ENCODE data around the gene NRTN. TPM values are rescaled to one million over a fixed set of nuclear protein-coding genes. Genes with fewer than 3 reads are reported as not detected.

NRTN gene
- polyA plus RNA-seq, 1 experiment: 0.22 TPM

- no peak for DNase-seq (ENCODE audit: low read depth)
- ChIA-PET POLR2A (no interaction called here), CTCF (no interaction called here)
- TF ChIP-seq, protein P1, sequence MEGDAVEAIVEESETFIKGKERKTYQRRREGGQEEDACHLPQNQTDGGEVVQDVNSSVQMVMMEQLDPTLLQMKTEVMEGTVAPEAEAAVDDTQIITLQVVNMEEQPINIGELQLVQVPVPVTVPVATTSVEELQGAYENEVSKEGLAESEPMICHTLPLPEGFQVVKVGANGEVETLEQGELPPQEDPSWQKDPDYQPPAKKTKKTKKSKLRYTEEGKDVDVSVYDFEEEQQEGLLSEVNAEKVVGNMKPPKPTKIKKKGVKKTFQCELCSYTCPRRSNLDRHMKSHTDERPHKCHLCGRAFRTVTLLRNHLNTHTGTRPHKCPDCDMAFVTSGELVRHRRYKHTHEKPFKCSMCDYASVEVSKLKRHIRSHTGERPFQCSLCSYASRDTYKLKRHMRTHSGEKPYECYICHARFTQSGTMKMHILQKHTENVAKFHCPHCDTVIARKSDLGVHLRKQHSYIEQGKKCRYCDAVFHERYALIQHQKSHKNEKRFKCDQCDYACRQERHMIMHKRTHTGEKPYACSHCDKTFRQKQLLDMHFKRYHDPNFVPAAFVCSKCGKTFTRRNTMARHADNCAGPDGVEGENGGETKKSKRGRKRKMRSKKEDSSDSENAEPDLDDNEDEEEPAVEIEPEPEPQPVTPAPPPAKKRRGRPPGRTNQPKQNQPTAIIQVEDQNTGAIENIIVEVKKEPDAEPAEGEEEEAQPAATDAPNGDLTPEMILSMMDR (IDR thresholded peaks at IDR 0.05; ENCODE audit: insufficient read depth, low read depth, low read length): no peak
- H3K27me3 ChIP-seq (ENCODE audit: control insufficient read depth, insufficient read depth, low read length): peaks cover 6% of the 10 kb centered on the region; the same call in 1 of the 2 replicates
- H3K4me3 ChIP-seq (ENCODE audit: low read depth, low read length): no peak overlapping the region
- no peaks in the 10 kb centered on the region for H3K36me3 ChIP-seq (ENCODE audit: control insufficient read depth, insufficient read depth, low read length)
Observed at GRCh38 chr19:5825178-5825577, 20.3 kb downstream of the NRTN start.

DNA sequence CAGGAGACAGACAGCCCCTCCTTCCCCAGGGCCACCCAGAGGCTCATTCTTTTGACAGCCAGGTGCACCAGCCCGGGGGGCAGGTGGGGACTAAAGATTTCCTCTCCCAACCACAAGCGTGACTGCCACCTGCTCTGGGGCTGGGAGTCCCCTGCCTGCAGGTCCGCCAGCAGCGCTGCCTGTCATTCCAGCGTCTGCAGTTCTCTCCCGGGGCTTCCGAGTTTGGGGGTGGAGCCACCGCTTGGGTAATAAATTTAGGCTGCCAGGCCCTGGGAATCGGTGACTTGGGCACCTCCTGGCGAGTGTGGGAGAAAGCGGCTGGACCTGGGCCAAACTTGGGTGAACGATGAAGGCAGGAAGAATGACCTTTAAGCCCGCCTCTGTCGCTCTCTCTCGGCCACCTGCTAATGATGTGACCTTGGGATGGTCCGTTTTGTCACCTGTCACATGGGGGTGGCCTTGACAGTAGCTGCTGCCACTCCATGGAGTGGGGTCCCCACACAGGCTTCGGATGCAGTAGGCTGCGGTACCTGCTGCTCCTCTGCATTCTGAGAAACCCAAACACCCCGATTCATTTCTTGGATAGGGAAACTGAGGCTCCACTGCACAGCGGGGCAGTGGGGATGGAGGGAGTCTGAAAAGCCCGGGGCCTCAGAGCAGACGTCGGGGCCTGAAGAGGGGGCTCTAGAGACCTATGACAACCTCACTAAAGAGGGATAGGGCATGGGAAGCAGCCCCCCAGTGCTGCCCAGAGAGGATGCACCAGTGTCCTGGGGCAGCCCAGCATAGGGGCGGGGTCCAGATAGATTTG, 21.9 kb downstream of the NRTN start:
- TF ChIP-seq, protein P1 (IDR thresholded peaks at IDR 0.05; ENCODE audit: insufficient read depth, low read depth, low read length): peak; percentile 20; the same call in 1 of the 2 replicates
- POLR2A ChIA-PET: no interaction called here
- peaks cover 6% of the 10 kb centered on the region; the same call in 1 of the 2 replicates for H3K27me3 ChIP-seq (ENCODE audit: control insufficient read depth, insufficient read depth, low read length)
- DNase-seq (ENCODE audit: low read depth): no peak
- H3K36me3 ChIP-seq (ENCODE audit: control insufficient read depth, insufficient read depth, low read length): no peaks in the 10 kb centered on the region
- CTCF ChIA-PET: interaction anchor here (1.3 to 2.7 kb wide), 2 partner anchors 22 to 34 kb away, joined by 3 to 18 read pairs; partner anchors contain the start of gene NRTN
- H3K4me3 ChIP-seq (ENCODE audit: low read depth, low read length): no peak overlapping the region; the same call in 1 of the 2 replicates

GRCh38 chr19:5827342-5827890, 22.5 kb downstream of the NRTN start:
- Histone ChIP-seq H3K36me3 (ENCODE audit: control insufficient read depth, insufficient read depth, low read length) (no peaks in the 10 kb centered on the region), H3K27me3 (ENCODE audit: control insufficient read depth, insufficient read depth, low read length) (peaks cover 6% of the 10 kb centered on the region; the same call in 1 of the 2 replicates), H3K4me3 (ENCODE audit: low read depth, low read length) (peak overlapping the region; percentile 70)
- DNase-seq (ENCODE audit: low read depth): no peak
- POLR2A ChIA-PET: interaction anchor here (0.5 to 1.0 kb wide), 3 partner anchors 20 to 77 kb away, joined by 3 read pairs; partner anchors contain the start of gene NDUFA11
- TF ChIP-seq, protein P1 (IDR thresholded peaks at IDR 0.05; ENCODE audit: insufficient read depth, low read depth, low read length): no peak
- CTCF ChIA-PET: interaction anchor here (1.2 to 2.7 kb wide), 3 partner anchors 23 to 76 kb away, joined by 3 to 18 read pairs (median 5); partner anchors contain the start of genes NDUFA11 and NRTN

- ChIA-PET CTCF (interaction anchor here (0.5 to 2.7 kb wide), 6 partner anchors 22 to 294 kb away, joined by 3 to 18 read pairs (median 4); partner anchors contain the start of genes NDUFA11 and NRTN), POLR2A (interaction anchor here (0.5 to 1.0 kb wide), 3 partner anchors 19 to 76 kb away, joined by 3 read pairs; partner anchors contain the start of gene NDUFA11)
- H3K4me3 ChIP-seq (ENCODE audit: low read depth, low read length): peak overlapping the region; percentile 70
- TF ChIP-seq, protein P1 (IDR thresholded peaks at IDR 0.05; ENCODE audit: insufficient read depth, low read depth, low read length): no peak
- no peaks in the 10 kb centered on the region for H3K36me3 ChIP-seq (ENCODE audit: control insufficient read depth, insufficient read depth, low read length)
- peak; percentile 51 for DNase-seq (ENCODE audit: low read depth)
- peaks cover 6% of the 10 kb centered on the region; the same call in 1 of the 2 replicates for H3K27me3 ChIP-seq (ENCODE audit: control insufficient read depth, insufficient read depth, low read length)
Observed at GRCh38 chr19:5827891-5828660, 23.2 kb downstream of the NRTN start.

Measured in BJ (cell line).